ENCODE data around the gene UTS2R.
"Not testable (repeated sequence)": the region's sequence is repeated elsewhere in the genome, so short reads cannot be mapped to it uniquely, and the experiment has no call there.

The UTS2R gene

GRCh38 chr17:82334204-82334621 is 37.4 kb upstream of the UTS2R start:
- no peak for DNase-seq (ENCODE audit: low read depth in 2 of 2)

DNA sequence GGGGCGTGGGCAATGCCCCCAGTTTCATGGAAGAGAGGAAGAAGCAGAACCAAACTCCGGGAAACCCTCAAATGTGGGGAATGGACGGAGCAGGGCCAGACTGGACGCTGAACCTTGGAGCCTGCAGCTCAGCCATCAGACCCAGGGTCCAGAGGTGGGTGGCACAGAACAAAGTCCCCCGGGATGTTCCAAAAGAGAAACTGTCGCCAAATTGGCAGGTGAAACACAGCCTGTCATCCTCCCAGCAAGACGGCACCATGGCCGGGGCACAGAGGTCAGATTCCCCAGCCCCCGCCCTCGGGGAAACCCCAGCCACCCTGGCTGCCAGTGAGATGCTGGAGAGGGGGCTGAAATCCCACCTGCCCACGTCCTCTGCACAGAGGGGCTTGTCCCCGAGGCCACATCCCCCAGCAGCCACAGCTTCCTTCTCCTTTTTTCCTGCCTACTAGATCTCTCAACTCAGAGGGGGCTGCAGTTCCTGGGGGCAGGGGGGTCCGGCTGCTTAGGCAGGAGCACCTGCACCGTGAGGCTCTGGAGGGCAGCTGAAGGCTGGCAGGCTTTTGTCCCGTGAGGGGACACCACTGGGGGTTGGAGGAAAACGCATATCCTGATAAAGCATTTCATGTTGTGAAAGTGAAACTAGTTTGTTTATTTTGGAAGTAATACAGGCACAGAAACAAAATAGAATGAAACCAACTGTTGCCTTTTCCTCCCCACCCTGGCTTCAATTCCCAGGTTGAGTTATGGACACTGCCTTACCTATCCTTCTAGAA is 36.8 kb upstream of the UTS2R start:
- DNase-seq (ENCODE audit: low read depth in 2 of 2) = no peak

DNA sequence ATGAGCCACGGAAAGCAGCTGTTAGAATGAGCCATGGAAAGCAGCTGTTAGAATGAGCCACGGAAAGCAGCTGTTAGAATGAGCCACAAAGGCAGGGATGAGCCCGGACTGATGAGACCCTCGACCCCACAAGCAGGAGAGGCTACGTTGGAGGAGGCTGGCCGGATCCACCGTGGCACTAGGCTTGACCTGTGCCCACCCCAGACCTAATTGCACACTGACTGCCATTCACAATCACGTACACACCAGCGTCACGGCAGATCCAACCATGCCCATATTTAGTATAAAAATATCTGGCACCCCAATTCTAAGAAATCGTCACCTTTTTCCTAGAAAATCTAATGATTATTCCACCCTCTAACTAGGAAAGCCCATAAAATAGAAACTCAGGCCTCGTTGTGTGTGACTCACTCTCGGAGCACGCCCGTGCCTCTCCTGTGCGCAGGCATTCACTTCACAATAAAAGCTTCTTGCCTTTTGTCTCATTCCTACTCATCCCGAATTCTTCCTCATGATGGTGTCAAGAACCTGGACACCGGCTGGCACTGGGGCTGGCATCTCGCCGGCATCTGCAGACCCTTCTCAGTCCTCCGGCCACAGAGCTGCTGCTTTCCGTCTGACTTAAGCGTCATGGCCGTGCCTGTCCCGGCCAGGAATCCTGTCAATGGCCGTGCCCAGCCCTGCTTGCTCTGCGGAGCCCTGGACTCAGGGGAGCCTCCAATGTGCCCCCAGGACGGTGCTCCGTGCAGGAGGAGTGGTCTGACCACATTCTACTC is 32.5 kb upstream of the UTS2R start:
- DNase-seq (ENCODE audit: low read depth in 2 of 2) = no peak

GRCh38 chr17:82339634-82340580 is 31.7 kb upstream of the UTS2R start:
- no peak for DNase-seq (ENCODE audit: low read depth in 2 of 2)

- no peak for DNase-seq (ENCODE audit: low read depth in 2 of 2)
These were observed 29.0 kb upstream of the UTS2R start for GRCh38 chr17:82342361-82343079.

GRCh38 chr17:82343560-82343959 is 28.0 kb upstream of the UTS2R start:
- DNase-seq (ENCODE audit: low read depth in 2 of 2) = no peak

DNA sequence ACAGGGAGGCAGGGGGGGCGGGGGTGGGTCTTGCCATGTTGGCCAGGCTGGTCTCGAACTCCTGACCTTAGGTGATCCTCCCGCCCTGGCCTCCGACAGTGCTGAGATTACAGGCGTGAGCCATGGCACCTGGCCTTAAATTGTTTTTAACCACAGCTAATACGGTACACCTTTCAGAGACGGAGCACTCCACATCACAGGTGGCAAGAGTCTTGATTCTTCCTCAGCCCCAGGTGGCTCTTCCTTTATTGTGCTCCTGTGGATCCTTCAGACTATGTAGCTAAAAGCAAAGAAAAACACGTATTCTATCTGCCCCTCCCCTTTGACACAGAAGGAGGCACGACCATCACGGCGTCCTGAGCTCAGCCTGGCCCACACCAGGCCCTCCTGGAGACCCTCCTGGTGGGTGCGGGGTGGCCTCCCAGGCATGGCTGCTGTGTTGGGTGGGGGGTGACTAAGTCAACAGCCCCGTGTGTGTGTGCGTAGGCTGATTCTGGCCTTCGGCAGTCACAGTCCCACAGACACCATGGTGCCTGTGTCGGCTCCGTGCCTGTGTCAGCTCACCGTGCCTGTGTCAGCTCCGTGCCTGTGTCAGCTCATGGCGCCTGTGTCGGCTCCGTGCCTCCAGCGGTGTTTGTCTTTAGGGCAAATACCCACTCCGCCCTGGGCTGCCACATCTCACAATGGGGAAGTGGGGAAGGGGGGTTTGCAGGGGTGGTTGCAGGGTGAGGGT is 27.2 kb upstream of the UTS2R start:
- no peak for DNase-seq (ENCODE audit: low read depth in 2 of 2)

- DNase-seq (ENCODE audit: low read depth in 2 of 2) = no peak
These were observed 26.2 kb upstream of the UTS2R start for GRCh38 chr17:82345151-82345976.

GRCh38 chr17:82346342-82347300 is 24.9 kb upstream of the UTS2R start:
- no peak for DNase-seq (ENCODE audit: low read depth in 2 of 2)

DNA sequence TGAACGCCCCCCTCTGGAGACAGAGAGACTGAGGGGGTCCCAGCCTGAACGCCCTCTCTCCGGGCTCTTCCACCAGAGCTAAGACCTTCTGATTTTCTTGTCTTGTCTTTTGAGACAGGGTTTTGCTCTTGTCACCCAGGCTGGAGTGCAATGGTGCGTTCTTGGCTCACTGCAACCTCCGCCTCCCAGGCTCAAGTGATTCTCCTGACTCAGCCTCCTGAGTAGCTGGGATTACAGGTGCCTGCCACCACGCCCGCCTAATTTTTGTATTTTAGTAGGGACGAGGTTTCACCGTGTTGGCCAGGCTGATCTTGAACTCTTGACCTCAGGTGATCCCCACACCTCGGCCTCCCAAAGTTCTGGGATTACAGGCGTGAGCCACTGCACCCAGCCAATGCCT is 23.6 kb upstream of the UTS2R start:
- DNase-seq (ENCODE audit: low read depth in 2 of 2) = not testable (repeated sequence)

DNA sequence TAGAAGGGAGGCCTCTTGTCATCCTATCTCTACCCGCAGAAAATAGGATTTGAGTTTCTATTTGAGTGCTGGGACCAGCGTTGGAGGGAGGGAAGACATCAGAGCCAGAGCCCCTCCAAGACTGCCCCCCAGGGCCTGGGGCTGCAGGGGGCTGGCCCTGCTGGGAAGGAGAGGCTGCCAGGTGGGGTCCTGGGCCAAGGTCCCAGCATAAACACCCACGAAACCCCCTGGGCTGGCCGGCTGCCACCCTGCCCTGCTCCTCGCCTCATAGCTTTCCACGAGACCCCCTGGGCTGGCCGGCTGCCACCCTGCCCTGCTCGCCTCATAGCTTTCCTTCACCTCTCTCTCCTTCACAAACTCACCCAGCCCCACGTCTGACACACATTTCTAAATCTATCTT is 23.1 kb upstream of the UTS2R start:
- DNase-seq (ENCODE audit: low read depth in 2 of 2) = no peak

DNA sequence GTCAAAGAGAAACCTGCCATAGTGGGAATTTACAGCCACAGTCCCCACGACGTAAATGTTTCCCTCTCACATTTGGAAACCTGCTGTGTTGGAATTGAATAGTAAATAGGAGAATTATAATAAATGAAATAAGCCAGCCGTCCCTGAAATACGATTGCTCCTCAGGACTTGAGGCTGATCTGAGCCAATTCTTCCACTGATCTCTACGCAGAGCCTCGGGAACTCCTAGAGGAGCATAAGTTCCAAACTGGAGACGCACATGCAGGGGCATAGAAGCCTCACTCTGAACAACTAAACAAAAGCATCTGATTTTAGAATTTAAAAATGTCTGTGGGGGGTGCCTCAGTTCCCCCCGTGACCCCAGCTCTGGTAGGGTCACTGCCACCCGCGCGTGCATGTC is 22.7 kb upstream of the UTS2R start:
- no peak for DNase-seq (ENCODE audit: low read depth in 2 of 2)

GRCh38 chr17:82349287-82349701 is 22.3 kb upstream of the UTS2R start:
- DNase-seq (ENCODE audit: low read depth in 2 of 2) = no peak

- DNase-seq (ENCODE audit: low read depth in 2 of 2) = peak in 1 of 2 donors; percentile 43
These were observed 21.2 kb upstream of the UTS2R start for GRCh38 chr17:82350182-82351030.

- DNase-seq (ENCODE audit: low read depth in 2 of 2) = no peak
These were observed 20.3 kb upstream of the UTS2R start for GRCh38 chr17:82351254-82351712.

- DNase-seq (ENCODE audit: low read depth in 2 of 2) = peak; percentile 77 to 80
These were observed 19.7 kb upstream of the UTS2R start for GRCh38 chr17:82351713-82352488.

GRCh38 chr17:82353484-82353883 is 18.1 kb upstream of the UTS2R start:
- DNase-seq (ENCODE audit: low read depth in 2 of 2) = no peak
